NCI-H2081 treated with DMSO at 0.1 percent for 48 hours (cell line): Measurements from ENCODE around the gene KRTAP5-7.
"Not testable (repeated sequence)": the region's sequence is repeated elsewhere in the genome, so short reads cannot be mapped to it uniquely, and the experiment has no call there.

Experiments used
- DNase-seq: peaks from one replicate; lab custom pipeline; 2025; lab: John Stamatoyannopoulos, UW

The KRTAP5-7 gene

GRCh38 chr11:71535825-71536224 lies 8.8 kb downstream of the KRTAP5-7 start:
- DNase-seq, result no peak

GRCh38 chr11:71537537-71537936 lies 10.5 kb downstream of the KRTAP5-7 start:
- no peak for DNase-seq

- DNase-seq, result not testable (repeated sequence)
Observed at GRCh38 chr11:71537977-71538665, 11.1 kb downstream of the KRTAP5-7 start, which contains the start of gene KRTAP5-8. TSS of gene KRTAP5-8 (plus strand) at chr11:71538025. CDS start at chr11:71538056, 31 bp downstream.

GRCh38 chr11:71538666-71538990 lies 11.6 kb downstream of the KRTAP5-7 start:
- no peak for DNase-seq

- no peak for DNase-seq
Observed at GRCh38 chr11:71539017-71539416, 11.9 kb downstream of the KRTAP5-7 start.

GRCh38 chr11:71539971-71540370 lies 12.9 kb downstream of the KRTAP5-7 start:
- not testable (repeated sequence) for DNase-seq

- DNase-seq, result not testable (repeated sequence)
Observed at GRCh38 chr11:71540521-71541304, 13.6 kb downstream of the KRTAP5-7 start.

- DNase-seq, result no peak
Observed at GRCh38 chr11:71542382-71542781, 15.3 kb downstream of the KRTAP5-7 start.

GRCh38 chr11:71542879-71543777 lies 16.1 kb downstream of the KRTAP5-7 start:
- no peak for DNase-seq

GRCh38 chr11:71543866-71544265 lies 16.8 kb downstream of the KRTAP5-7 start:
- DNase-seq, result no peak

GRCh38 chr11:71544525-71545214 lies 17.6 kb downstream of the KRTAP5-7 start:
- no peak for DNase-seq

GRCh38 chr11:71545405-71545966 lies 18.4 kb downstream of the KRTAP5-7 start:
- DNase-seq, result no peak

GRCh38 chr11:71548120-71548519 lies 21.1 kb downstream of the KRTAP5-7 start, which contains the start of gene KRTAP5-9:
TSS of gene KRTAP5-9 (plus strand) at chr11:71548420. CDS start at chr11:71548658, 238 bp downstream.
- no peak for DNase-seq

GRCh38 chr11:71548716-71549151 lies 21.7 kb downstream of the KRTAP5-7 start:
- DNase-seq, result no peak

GRCh38 chr11:71551711-71552110 lies 24.6 kb downstream of the KRTAP5-7 start:
- DNase-seq, result no peak

- no peak for DNase-seq
Observed at GRCh38 chr11:71554996-71555395, 27.9 kb downstream of the KRTAP5-7 start.

GRCh38 chr11:71555508-71555907 lies 28.4 kb downstream of the KRTAP5-7 start:
- no peak for DNase-seq

- DNase-seq, result no peak
Observed at GRCh38 chr11:71556018-71556417, 29.0 kb downstream of the KRTAP5-7 start.

GRCh38 chr11:71557257-71557656 lies 30.2 kb downstream of the KRTAP5-7 start:
- DNase-seq, result no peak

- no peak for DNase-seq
Observed at GRCh38 chr11:71558996-71559395, 31.9 kb downstream of the KRTAP5-7 start.

- DNase-seq, result no peak
Observed at GRCh38 chr11:71562120-71562519, 35.1 kb downstream of the KRTAP5-7 start.
